ENCODE data around the gene KIF1B.

DNA sequence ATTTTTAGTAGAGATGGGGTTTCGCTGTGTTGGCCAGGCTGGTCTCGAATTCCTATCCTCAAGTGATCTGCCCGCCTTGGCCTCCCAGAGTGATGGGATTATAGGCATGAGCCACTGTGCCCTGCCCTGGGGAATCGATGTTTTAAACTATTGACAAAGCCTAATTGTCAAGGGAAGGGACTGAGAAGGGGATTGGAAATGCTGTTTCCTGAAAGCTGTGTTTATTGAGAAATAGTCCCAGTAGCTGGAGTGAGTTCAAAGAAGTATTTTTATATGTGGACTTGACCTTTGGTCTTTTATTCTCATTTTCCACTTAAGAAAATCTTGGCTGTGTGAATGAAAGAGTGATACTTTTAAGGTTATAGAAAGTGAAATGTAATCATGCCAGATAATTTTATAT is 47.5 kb downstream of the KIF1B start:
- TF ChIP-seq ZNF263 (CRISPR knock-in tag; IDR thresholded peaks at IDR 0.05; ENCODE audit: low read depth) (no peak), CTCF (IDR thresholded peaks at IDR 0.05) (no peak), USF2 (CRISPR knock-in tag; IDR thresholded peaks at IDR 0.05) (no peak), ZNF121 (CRISPR knock-in tag; IDR thresholded peaks at IDR 0.05) (no peak), CREB1 (CRISPR knock-in tag; IDR thresholded peaks at IDR 0.05) (no peak), MAX (CRISPR knock-in tag; IDR thresholded peaks at IDR 0.05) (no peak), NR2C2 (CRISPR knock-in tag; IDR thresholded peaks at IDR 0.05) (no peak), ZNF396 (CRISPR knock-in tag; IDR thresholded peaks at IDR 0.05; ENCODE audit: borderline replicate concordance) (no peak), NFYB (CRISPR knock-in tag; conservative IDR thresholded peaks at IDR 0.05; ENCODE audit: low read depth) (no peak), ETV6 (CRISPR knock-in tag; IDR thresholded peaks at IDR 0.05) (no peak), ZNF671 (CRISPR knock-in tag; IDR thresholded peaks at IDR 0.05) (no peak)
- TF ChIP-seq, protein P1, sequence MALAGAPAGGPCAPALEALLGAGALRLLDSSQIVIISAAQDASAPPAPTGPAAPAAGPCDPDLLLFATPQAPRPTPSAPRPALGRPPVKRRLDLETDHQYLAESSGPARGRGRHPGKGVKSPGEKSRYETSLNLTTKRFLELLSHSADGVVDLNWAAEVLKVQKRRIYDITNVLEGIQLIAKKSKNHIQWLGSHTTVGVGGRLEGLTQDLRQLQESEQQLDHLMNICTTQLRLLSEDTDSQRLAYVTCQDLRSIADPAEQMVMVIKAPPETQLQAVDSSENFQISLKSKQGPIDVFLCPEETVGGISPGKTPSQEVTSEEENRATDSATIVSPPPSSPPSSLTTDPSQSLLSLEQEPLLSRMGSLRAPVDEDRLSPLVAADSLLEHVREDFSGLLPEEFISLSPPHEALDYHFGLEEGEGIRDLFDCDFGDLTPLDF (CRISPR knock-in tag; IDR thresholded peaks at IDR 0.05), result no peak
- TF ChIP-seq, protein P2, sequence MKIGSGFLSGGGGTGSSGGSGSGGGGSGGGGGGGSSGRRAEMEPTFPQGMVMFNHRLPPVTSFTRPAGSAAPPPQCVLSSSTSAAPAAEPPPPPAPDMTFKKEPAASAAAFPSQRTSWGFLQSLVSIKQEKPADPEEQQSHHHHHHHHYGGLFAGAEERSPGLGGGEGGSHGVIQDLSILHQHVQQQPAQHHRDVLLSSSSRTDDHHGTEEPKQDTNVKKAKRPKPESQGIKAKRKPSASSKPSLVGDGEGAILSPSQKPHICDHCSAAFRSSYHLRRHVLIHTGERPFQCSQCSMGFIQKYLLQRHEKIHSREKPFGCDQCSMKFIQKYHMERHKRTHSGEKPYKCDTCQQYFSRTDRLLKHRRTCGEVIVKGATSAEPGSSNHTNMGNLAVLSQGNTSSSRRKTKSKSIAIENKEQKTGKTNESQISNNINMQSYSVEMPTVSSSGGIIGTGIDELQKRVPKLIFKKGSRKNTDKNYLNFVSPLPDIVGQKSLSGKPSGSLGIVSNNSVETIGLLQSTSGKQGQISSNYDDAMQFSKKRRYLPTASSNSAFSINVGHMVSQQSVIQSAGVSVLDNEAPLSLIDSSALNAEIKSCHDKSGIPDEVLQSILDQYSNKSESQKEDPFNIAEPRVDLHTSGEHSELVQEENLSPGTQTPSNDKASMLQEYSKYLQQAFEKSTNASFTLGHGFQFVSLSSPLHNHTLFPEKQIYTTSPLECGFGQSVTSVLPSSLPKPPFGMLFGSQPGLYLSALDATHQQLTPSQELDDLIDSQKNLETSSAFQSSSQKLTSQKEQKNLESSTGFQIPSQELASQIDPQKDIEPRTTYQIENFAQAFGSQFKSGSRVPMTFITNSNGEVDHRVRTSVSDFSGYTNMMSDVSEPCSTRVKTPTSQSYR (CRISPR knock-in tag; IDR thresholded peaks at IDR 0.05), result no peak
